Thymus (tissue), 11 donors: ENCODE results near the gene SLC13A3. TPM values are rescaled to one million over a fixed set of nuclear protein-coding genes. Genes with fewer than 3 reads are reported as not detected.

Experiments used
- DNase-seq, 9 donors: peaks; one replicate each; pipeline ENCODE4 v3.0.0-alpha.2; 2013; ENCODE audit warnings: low spot score in 9 of 9, low read depth in 6 of 9, missing footprints in 1 of 9
- H3K27ac ChIP-seq, 2 donors: one replicate each; pipeline ENCODE4 v1.5.1; 2013; ENCODE audit warnings: control low read depth in 1 of 2, low read depth in 1 of 2, low read length in 1 of 2, mild to moderate bottlenecking in 1 of 2, moderate library complexity in 1 of 2
- H3K27me3 ChIP-seq, 2 donors: one replicate each; pipeline ENCODE4 v1.5.1; 2013; ENCODE audit warnings: low read length in 1 of 2; ENCODE audit not compliant: control insufficient read depth in 2 of 2, insufficient read depth in 1 of 2
- H3K36me3 ChIP-seq, 2 donors: one replicate each; pipeline ENCODE4 v1.5.1; 2013; ENCODE audit warnings: low read length in 1 of 2, mild to moderate bottlenecking in 1 of 2, moderate library complexity in 1 of 2; ENCODE audit not compliant: control insufficient read depth in 2 of 2, insufficient read depth in 2 of 2
- H3K4me1 ChIP-seq, 2 donors: one replicate each; pipeline ENCODE4 v1.5.1; 2013; ENCODE audit warnings: low read length in 2 of 2; ENCODE audit not compliant: control insufficient read depth in 2 of 2, insufficient read depth in 2 of 2
- H3K4me3 ChIP-seq, 2 donors: one replicate each; pipeline ENCODE4 v1.5.1; 2013; ENCODE audit warnings: low read length in 2 of 2, control low read depth in 1 of 2, mild to moderate bottlenecking in 1 of 2
- H3K9me3 ChIP-seq, 2 donors: one replicate each; pipeline ENCODE4 v1.5.1; 2013; ENCODE audit warnings: low read length in 1 of 2, mild to moderate bottlenecking in 1 of 2; ENCODE audit not compliant: control insufficient read depth in 2 of 2, insufficient read depth in 1 of 2
- WGBS: extraction: QIAGEN DNeasy Blood & Tissue Kit; methylation state at CpG from one replicate; pipeline ENCODE4 v1.1.7; 2013; 5-methylcytosine and 5-hydroxymethylcytosine counted together
- polyA plus RNA-seq: library from polyadenylated mRNA; stranded (reverse); fragments of 200-250 nt; gene quantifications from one replicate; pipeline ENCODE4 v1.2.3, GENCODE V29; 2013
- total RNA-seq: library from RNA; stranded (reverse); fragments of 120-200 nt; gene quantifications from one replicate; pipeline ENCODE4 v1.2.4, GENCODE V29; 2013
- donor health status: healthy.

The SLC13A3 gene
- total and polyA plus RNA-seq, 2 donors = 1.4 to 1.9 TPM

GRCh38 chr20:46621492-46621891 lies 29.8 kb downstream of the SLC13A3 start:
- 97% methylated on average over 4 of the region's 4 CpGs for WGBS
- no peaks in the 10 kb centered on the region for H3K4me1 ChIP-seq
- no peaks in the 10 kb centered on the region for H3K36me3 ChIP-seq
- no peaks in the 10 kb centered on the region for H3K9me3 ChIP-seq
- H3K27ac ChIP-seq = no peak overlapping the region
- no peak for DNase-seq
- no peak overlapping the region for H3K4me3 ChIP-seq
- H3K27me3 ChIP-seq = peaks cover 0 to 2% of the 10 kb centered on the region in 2 donors

- Histone ChIP-seq H3K9me3 (no peaks in the 10 kb centered on the region), H3K4me1 (no peaks in the 10 kb centered on the region), H3K36me3 (no peaks in the 10 kb centered on the region), H3K27me3 (no peaks in the 10 kb centered on the region), H3K27ac (no peak overlapping the region), H3K4me3 (no peak overlapping the region)
- DNase-seq = no peak
- 95% methylated on average over 2 of the region's 2 CpGs for WGBS
These were observed 31.8 kb downstream of the SLC13A3 start for GRCh38 chr20:46619445-46619844.

GRCh38 chr20:46618316-46619100 lies 32.8 kb downstream of the SLC13A3 start:
- Histone ChIP-seq H3K36me3 (no peaks in the 10 kb centered on the region), H3K4me3 (no peak overlapping the region), H3K4me1 (no peaks in the 10 kb centered on the region), H3K9me3 (no peaks in the 10 kb centered on the region), H3K27ac (no peak overlapping the region), H3K27me3 (no peaks in the 10 kb centered on the region)
- no peak for DNase-seq
- 92% methylated on average over 7 of the region's 7 CpGs for WGBS

GRCh38 chr20:46614503-46614902 lies 36.8 kb downstream of the SLC13A3 start:
- WGBS = 87% methylated on average over 1 of the region's 1 CpG

DNA sequence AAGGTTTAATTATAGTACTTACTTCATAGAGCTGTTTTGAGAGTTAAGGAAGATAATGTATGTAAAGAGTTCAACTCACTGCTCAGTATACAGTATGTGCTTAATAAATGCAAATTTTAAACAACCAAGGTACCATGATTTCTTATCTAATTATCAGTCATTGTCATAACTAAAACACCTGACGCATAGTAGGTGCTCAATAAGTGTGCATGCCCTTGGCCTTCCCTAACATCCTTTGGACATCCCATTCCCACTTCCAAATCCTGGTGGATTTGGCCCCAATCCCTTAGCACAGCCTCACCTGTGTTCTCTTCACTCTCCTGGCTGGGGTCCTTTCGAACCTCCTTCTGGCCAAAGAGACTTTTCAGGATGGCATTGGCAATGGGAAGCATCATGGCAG lies 41.1 kb downstream of the SLC13A3 start:
- Histone ChIP-seq H3K36me3 (no peaks in the 10 kb centered on the region), H3K4me3 (no peak overlapping the region), H3K4me1 (no peaks in the 10 kb centered on the region), H3K27me3 (no peaks in the 10 kb centered on the region), H3K27ac (no peak overlapping the region), H3K9me3 (no peaks in the 10 kb centered on the region)
- DNase-seq = no peak
- 99% methylated on average over 2 of the region's 2 CpGs for WGBS

More at GRCh38 chr20:46614503-46614902, 36.8 kb downstream of the SLC13A3 start:
- DNase-seq = no peak
- Histone ChIP-seq H3K27me3 (no peaks in the 10 kb centered on the region), H3K27ac (no peak overlapping the region), H3K36me3 (no peaks in the 10 kb centered on the region), H3K4me1 (no peaks in the 10 kb centered on the region), H3K4me3 (no peak overlapping the region), H3K9me3 (no peaks in the 10 kb centered on the region)

DNA sequence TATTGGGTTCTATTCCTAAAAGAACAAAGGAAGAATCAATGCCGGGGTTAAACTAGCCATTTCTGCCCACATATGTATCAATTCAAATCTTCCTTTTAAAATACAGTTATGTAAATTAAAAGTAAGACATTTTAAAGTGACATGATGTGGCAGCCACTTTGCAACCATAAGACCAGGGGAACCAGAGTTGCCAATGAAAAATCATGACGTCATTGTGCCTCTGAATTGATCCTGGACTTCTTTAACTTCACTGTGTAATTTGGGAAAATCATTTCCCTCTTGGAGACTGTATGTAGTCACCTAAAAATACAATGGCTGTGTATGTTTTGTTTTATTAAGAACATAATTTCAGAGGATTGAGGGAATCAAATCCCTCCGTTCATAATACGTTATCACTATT lies 42.2 kb downstream of the SLC13A3 start:
- Histone ChIP-seq H3K4me1 (no peaks in the 10 kb centered on the region), H3K4me3 (no peak overlapping the region), H3K27ac (no peak overlapping the region), H3K27me3 (no peaks in the 10 kb centered on the region), H3K36me3 (no peaks in the 10 kb centered on the region), H3K9me3 (no peaks in the 10 kb centered on the region)
- WGBS = 97% methylated on average over 4 of the region's 4 CpGs
- no peak for DNase-seq

- 97% methylated on average over 8 of the region's 8 CpGs for WGBS
- Histone ChIP-seq H3K36me3 (no peaks in the 10 kb centered on the region), H3K27me3 (no peaks in the 10 kb centered on the region), H3K4me3 (no peak overlapping the region), H3K27ac (no peak overlapping the region), H3K4me1 (no peaks in the 10 kb centered on the region), H3K9me3 (no peaks in the 10 kb centered on the region)
- DNase-seq = no peak
These were observed 43.3 kb downstream of the SLC13A3 start for GRCh38 chr20:46607849-46608497.

- Histone ChIP-seq H3K36me3 (no peaks in the 10 kb centered on the region), H3K27me3 (no peaks in the 10 kb centered on the region), H3K4me3 (no peak overlapping the region), H3K9me3 (no peaks in the 10 kb centered on the region), H3K27ac (no peak overlapping the region), H3K4me1 (no peaks in the 10 kb centered on the region)
- 96% methylated on average over 4 of the region's 4 CpGs for WGBS
- no peak for DNase-seq
These were observed 43.9 kb downstream of the SLC13A3 start for GRCh38 chr20:46607191-46607848.

DNA sequence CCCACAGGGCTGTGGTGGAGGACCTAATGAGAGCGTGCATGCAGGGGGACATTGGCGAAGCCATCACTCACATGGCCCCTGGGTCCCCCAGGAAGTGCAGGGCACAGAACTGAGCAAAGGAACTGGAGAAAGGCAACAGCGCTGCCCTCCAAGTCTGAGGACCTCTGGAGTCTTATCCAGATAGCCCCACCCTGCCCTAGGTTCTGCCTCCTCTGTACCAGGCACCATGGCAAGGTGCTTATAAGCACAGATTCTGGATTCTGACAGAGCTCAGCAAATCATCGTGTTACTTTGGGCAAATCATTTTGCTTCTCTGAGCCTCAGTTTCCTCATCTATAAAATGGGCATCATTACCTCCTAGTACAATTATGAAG lies 44.5 kb downstream of the SLC13A3 start:
- DNase-seq = no peak
- no peaks in the 10 kb centered on the region for H3K9me3 ChIP-seq
- no peak overlapping the region for H3K27ac ChIP-seq
- no peaks in the 10 kb centered on the region for H3K36me3 ChIP-seq
- no peak overlapping the region for H3K4me3 ChIP-seq
- WGBS = 95% methylated on average over 4 of the region's 4 CpGs
- no peaks in the 10 kb centered on the region for H3K4me1 ChIP-seq
- no peaks in the 10 kb centered on the region for H3K27me3 ChIP-seq
